DMS53 treated with DMSO at 0.1 percent for 48 hours (cell line): ENCODE data around the gene BAHCC1.

Source experiments
- DNase-seq: peaks from one replicate; lab custom pipeline; 2025; ENCODE audit not compliant: unreplicated experiment; lab: John Stamatoyannopoulos, UW

The BAHCC1 gene

GRCh38 chr17:81440051-81440471 is 44.8 kb downstream of the BAHCC1 start:
- no peak for DNase-seq

- DNase-seq = no peak
Measured at GRCh38 chr17:81440511-81441244, 45.4 kb downstream of the BAHCC1 start.

- DNase-seq = no peak
Measured at GRCh38 chr17:81442791-81443190, 47.5 kb downstream of the BAHCC1 start.

DNA sequence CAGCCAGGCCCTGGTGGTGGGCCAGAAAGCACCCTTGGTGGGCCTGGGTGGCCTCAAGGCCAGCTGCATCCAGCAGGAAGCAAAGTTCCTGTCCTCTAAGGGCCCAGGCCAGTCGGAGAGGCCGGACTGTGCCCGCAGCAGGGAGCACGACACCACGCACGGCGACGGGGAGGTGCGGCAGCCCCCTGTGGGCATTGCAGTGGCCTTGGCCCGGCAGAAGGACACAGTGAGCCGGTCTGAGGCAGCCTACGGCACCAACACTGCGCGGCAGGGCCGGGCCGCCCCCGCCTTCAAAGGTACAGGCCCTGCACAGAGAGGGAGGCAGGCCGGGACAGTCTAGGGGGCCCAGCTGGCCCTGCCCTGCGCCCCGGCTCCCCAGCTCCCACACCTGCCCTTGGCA is 48.0 kb downstream of the BAHCC1 start:
- no peak for DNase-seq

- DNase-seq = no peak
Measured at GRCh38 chr17:81444610-81445339, 49.5 kb downstream of the BAHCC1 start.

GRCh38 chr17:81445642-81446503 is 50.6 kb downstream of the BAHCC1 start:
- DNase-seq = no peak

DNA sequence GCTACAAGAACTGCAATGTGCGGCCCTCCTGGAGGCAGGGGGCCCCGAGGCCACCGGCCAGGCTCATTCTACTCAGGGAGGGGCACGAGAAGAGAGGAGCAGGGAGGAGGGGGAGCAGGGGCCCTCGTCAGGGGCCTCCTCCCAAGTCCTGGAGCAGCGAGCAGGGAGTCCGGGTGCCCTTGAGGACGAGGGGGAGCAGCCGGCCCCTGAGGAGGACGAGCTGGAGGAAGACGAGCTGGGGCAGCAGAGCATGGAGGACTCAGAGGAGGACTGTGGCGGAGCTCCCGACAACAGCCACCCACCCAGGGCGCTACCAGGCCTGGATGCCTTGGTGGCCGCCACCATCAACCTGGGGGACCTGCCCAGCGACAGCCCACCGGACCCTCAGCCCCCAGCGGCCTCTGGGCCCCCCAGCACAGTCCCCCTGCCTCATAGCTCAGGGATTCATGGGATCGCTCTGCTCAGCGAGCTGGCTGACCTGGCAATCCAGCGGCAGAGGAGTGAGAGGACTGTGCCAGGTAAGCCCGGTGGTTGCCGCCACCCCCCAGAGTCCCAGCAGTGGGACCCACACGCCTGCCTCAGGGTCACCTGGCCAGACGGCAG is 52.2 kb downstream of the BAHCC1 start:
- DNase-seq = no peak

DNA sequence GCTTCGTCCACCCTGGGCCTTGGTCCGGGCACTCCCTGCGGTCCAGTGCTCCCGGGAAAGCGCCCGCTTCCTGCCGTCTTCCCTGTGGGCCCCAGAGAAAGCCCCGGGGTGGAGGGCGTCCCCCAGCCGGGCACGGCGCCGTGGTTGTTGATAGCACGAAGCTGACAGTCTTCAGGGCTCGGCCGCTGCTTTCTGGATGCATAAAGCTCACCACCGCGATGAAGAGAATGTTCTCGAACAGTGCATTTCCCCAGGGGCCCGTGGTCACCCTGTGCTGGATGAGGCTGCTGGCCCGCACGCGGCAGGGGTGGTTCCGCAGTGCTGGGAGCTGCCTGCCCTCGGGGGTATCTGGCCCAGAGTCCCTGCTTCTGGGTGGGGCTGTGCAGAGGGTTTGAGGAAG is 53.2 kb downstream of the BAHCC1 start:
- DNase-seq = no peak

- DNase-seq = no peak
Measured at GRCh38 chr17:81448950-81449349, 53.7 kb downstream of the BAHCC1 start.

DNA sequence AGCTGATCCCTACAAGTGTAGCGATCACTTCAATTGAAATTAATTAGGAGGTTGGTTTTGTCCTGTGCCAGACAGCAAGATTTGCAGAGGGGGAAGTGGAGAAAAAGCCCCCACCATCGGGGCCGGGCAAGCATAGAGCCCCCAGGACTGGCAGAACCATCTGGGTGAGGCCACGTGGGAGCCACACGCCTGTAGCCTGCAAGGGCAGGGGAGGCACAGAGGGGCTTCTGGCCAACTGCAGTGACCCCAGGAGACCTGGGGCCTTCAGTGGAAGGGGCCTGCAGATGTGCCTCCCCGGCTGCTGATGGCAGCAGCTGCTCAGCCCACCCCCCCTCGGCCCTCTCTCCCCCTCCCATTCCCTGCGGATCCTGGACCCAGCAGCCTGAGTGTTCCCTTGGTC is 54.1 kb downstream of the BAHCC1 start:
- no peak for DNase-seq

DNA sequence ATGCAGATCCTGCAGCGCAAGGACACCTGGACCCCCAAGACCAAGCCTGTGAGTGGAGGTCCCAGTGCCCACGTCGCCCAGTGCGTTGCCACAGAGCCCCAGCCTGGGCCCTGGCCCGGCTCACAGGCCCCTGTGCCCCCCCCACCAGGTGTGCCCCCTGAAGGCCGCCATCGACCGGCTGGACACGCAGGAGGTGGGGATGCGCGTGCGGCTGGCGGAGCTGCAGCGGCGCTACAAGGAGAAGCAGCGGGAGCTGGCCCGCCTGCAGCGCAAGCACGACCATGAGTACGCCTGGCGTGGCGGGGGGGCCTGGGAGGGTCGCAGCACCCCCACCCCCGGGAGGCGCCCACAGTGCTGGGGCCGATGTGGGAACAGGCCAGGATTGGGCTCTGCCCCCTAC is 56.6 kb downstream of the BAHCC1 start:
- no peak for DNase-seq

DNA sequence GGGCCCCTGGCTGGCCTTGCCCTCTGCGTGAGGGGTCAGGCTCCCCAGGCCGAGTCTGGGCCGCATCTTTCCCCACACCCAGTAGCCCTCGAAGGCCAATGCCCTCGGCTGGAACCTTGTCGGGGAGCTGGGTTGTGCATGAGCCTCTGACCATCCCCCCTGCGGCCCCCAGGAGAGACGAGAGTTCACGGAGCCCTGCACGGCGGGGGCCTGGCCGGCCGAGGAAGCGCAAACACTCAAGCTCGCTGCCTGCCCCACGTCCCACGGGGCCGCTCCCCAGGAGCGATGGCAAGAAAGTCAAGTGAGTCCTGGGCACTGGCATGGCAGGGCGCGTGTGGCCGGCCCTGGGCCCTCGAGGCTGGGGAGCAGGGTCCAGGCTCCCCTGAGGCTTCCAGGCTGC is 57.3 kb downstream of the BAHCC1 start:
- no peak for DNase-seq

DNA sequence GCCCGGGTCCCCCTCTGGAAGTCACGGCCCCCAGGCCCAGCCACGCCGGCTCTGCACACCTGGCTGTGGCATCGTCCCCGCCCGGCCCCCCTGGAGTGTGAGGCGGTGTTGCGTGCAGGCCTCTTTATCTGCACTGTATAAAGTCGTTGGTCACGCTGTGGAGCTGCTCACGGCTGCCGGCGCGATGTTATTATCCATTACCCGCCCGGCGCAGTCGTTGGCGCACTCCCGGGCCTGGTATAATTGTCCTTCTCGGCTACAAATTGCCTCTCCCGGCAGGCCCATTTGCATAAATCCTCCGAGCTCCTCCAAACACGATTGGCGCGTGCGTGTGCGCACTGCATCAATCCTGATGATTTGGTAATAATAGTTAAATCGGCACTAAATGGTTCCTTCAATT is 57.8 kb downstream of the BAHCC1 start:
- DNase-seq = no peak

DNA sequence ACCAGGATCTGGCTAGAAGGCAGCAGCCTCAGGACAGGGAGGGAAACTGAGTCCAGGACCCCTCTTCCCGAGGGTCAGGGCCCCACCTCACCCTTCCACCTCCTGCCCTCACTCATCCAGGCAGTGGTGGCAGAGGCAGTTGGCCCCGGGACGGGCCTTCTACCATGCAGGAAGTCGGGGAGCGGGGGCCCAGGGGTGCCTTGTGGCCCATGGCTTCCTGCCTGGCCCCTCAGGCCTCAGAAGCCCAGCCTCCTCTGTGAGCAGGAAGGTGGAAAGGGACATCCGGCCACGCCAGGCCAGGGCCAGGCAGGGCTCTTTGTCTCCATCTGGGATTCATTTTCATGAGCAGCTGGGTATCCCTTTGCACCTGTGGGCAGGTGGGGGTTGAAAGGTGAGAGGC is 58.5 kb downstream of the BAHCC1 start:
- DNase-seq = no peak

- DNase-seq = no peak
Measured at GRCh38 chr17:81454473-81454872, 59.2 kb downstream of the BAHCC1 start.

DNA sequence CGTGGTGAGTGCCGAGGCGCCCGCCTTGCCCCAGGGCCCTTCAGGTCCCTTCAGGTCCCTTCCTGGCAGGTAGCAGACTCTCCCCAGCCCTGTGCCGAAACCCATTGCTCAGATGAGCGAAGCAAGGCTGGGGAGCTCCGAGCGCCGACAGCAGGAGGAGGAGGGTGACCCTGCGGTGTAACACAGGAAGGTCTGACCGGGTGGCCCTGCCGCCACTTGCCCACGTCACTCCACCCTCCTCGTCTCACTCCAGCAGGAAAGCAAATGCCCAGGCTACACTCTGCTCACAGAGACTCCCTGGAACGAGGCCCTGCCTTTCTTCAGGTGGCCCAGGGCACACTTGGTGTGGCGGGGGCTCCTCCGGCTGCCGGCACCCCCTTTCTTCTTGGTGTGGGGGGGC is 60.1 kb downstream of the BAHCC1 start:
- DNase-seq = no peak

DNA sequence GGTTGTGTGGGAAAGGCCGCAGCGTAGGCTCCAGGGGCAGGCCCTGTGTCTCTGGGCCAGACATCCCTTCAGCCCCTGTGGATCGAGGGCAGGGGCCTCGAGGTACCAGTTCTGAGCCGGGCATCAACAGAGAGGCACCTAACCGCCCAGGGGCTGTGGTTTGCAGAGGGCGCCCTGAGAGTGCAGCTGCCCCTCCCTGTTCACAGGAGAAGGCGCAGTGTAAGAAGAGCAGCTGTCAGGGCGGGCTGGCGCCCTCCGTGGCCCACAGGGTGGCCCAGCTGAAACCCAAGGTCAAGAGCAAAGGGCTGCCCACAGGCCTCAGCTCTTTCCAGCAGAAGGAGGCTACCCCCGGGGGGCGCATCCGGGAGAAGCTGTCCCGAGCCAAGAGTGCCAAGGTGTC is 60.8 kb downstream of the BAHCC1 start:
- no peak for DNase-seq

GRCh38 chr17:81456798-81457197 is 61.5 kb downstream of the BAHCC1 start:
- no peak for DNase-seq

DNA sequence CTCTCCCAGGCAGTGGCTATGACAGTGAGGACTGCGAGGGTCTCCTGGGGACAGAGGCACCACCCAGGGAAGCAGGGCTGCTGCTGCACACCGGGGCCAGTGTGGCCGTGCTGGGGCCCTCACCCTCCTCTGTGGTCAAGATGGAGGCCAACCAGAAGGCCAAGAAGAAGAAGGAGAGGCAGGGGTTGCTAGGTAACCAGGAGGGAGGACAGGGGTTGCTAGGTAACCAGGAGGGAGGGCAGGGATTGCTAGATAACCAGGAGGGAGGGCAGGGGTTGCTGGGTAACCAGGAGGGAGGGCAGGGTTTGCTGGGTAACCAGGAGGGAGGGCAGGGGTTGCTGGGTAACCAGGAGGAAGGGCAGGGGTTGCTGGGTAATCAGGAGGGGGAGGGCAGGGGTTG is 62.1 kb downstream of the BAHCC1 start:
- DNase-seq = no peak

DNA sequence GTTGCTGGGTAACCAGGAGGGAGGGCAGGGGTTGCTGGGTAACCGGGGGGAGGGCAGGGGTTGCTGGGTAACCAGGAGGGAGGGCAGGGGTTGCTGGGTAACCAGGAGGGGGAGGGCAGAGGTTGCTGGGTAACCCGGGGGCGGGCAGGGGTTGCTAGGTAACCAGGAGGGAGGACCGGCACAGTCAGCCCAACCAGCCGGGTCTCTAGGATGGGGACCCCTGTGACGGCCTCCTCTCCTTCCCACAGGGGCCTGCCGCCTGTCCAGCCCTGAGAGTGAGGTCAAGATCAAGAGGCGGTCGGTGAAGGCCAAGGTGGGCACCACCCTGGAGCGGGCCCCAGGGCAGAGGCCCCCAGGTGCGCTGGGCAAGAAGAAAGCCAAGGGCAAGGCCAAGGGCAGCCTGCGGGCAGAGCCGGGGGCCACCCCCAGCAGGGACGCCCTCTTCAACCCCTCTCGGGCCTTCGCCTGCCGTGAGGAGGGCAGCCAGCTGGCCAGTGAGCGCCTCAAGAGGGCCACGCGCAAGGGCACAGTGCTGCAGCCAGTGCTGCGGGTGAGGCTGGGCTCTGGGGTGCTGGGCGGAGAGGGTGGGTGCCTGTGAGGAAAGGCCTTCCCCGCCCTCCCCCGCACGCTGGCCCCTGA is 62.8 kb downstream of the BAHCC1 start:
- DNase-seq = no peak

DNA sequence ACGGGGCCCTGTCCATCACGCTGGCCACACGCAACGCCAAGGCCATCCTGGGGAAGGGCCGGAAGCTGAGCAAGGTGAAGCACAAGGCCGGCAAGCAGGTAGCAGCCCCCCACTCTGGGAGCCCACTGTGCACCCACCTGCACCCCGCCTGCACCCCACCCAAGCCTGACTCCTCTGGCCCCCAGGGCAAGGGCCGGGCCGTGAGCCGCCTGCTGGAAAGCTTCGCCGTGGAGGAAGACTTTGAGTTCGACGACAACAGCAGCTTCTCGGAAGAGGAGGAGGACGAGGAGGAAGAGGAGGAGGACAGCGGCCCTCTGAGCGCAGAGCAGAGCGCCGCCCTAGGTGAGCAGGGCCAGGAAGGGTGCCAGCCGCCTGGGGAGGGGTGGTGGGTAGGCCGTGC is 63.4 kb downstream of the BAHCC1 start:
- DNase-seq = no peak
